Gastroesophageal sphincter (tissue), 3 donors: ENCODE data around the gene SMCO4.

ENCODE experiments used
- POLR2A ChIP-seq, 2 donors: fragments of 450-650 bp; IDR thresholded peaks; one replicate each; pipeline ENCODE4 v1.6.1; 2017; ENCODE audit warnings: antibody characterized with exemption in 2 of 2, mild to moderate bottlenecking in 2 of 2, moderate library complexity in 1 of 2
- POLR2AphosphoS5 ChIP-seq: sonication (generic); formaldehyde crosslinking; IDR thresholded peaks from one replicate; pipeline ENCODE4 v1.6.1; 2017; ENCODE audit warnings: antibody characterized with exemption
- TF ChIP-seq, protein P1 (sequence below), 4 experiments: fragments of 200-600 bp in 2 of 4; fragments of 450-650 bp in 2 of 4; sonication (generic) in 1 of 4; IDR thresholded peaks; one replicate each; pipeline ENCODE4 v1.5.1; 2017 to 2019; ENCODE audit warnings: antibody characterized with exemption in 4 of 4, mild to moderate bottlenecking in 2 of 4, moderate library complexity in 2 of 4

DNA sequence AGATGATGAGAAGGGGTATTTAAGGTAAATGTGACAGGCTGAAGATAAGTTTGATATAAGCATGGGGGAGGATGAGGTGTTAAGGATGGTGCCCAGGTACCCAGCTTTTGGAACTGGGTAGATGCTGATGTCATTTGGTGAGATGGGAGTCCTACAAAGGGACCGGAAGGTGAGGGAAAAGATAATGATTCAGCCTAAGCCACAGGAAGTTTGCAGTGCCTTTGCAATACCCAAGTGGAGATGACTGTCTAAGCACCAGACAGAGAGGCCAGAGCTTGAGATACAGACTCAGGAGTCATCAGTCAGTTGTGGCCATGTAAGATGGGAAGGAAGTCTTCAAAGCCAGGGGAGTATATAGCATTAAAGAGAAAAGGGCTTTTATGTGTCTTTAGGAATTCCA lies 30.0 kb upstream of the SMCO4 start:
- TF ChIP-seq POLR2A (IDR thresholded peaks at IDR 0.05) (no peak), POLR2AphosphoS5 (no peak)
- TF ChIP-seq, protein P1, sequence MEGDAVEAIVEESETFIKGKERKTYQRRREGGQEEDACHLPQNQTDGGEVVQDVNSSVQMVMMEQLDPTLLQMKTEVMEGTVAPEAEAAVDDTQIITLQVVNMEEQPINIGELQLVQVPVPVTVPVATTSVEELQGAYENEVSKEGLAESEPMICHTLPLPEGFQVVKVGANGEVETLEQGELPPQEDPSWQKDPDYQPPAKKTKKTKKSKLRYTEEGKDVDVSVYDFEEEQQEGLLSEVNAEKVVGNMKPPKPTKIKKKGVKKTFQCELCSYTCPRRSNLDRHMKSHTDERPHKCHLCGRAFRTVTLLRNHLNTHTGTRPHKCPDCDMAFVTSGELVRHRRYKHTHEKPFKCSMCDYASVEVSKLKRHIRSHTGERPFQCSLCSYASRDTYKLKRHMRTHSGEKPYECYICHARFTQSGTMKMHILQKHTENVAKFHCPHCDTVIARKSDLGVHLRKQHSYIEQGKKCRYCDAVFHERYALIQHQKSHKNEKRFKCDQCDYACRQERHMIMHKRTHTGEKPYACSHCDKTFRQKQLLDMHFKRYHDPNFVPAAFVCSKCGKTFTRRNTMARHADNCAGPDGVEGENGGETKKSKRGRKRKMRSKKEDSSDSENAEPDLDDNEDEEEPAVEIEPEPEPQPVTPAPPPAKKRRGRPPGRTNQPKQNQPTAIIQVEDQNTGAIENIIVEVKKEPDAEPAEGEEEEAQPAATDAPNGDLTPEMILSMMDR (IDR thresholded peaks at IDR 0.05), result no peak
